ENCODE measurements around the gene HIBADH. TPM values are rescaled to one million over a fixed set of nuclear protein-coding genes. Genes with fewer than 3 reads are reported as not detected.
"Not testable (repeated sequence)": the region's sequence is repeated elsewhere in the genome, so short reads cannot be mapped to it uniquely, and the experiment has no call there.

HIBADH gene
- total and polyA plus RNA-seq, 3 donors from 2014 or later, result 49.8 to 77.4 (median 69.9) TPM

DNA sequence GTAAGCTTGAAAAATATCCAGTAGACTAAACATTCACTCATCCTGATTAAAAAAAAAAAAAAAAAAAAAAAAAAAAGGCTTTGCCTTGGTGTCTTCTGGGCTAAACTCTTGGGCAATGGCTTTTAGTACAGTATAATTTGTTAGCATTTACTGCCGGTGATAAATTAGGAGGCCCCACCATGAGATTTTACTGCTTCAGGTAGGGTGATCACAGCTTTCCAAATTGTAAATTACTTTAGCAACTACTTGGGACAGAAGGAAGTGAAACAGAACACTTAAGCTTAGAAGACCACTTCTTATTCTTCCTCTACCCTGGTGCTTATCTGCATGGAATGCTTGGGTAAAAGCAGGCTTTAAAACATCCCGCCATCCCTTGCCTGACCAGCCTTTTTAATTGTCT, 152.1 kb downstream of the HIBADH start:
- Histone ChIP-seq H3K4me3 (no peak overlapping the region), H3K4me1 (no peaks in the 10 kb centered on the region), H3K36me3 (ENCODE audit: low read depth, missing control alignments) (no peaks in the 10 kb centered on the region), H3K27ac (no peak overlapping the region), H3K27me3 (no peaks in the 10 kb centered on the region), H3K9me3 (no peaks in the 10 kb centered on the region)
- 82 to 89% methylated on average over 2 of the region's 2 CpGs for WGBS, 2 donors
- DNase-seq, result no peak
- TF ChIP-seq, protein P1, sequence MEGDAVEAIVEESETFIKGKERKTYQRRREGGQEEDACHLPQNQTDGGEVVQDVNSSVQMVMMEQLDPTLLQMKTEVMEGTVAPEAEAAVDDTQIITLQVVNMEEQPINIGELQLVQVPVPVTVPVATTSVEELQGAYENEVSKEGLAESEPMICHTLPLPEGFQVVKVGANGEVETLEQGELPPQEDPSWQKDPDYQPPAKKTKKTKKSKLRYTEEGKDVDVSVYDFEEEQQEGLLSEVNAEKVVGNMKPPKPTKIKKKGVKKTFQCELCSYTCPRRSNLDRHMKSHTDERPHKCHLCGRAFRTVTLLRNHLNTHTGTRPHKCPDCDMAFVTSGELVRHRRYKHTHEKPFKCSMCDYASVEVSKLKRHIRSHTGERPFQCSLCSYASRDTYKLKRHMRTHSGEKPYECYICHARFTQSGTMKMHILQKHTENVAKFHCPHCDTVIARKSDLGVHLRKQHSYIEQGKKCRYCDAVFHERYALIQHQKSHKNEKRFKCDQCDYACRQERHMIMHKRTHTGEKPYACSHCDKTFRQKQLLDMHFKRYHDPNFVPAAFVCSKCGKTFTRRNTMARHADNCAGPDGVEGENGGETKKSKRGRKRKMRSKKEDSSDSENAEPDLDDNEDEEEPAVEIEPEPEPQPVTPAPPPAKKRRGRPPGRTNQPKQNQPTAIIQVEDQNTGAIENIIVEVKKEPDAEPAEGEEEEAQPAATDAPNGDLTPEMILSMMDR (IDR thresholded peaks at IDR 0.05), result no peak
- TF ChIP-seq POLR2A (IDR thresholded peaks at IDR 0.05), result no peak
- intact Hi-C loops (cut with DNase I; ENCODE audit: low total_unique reads), result no loop called here

DNA sequence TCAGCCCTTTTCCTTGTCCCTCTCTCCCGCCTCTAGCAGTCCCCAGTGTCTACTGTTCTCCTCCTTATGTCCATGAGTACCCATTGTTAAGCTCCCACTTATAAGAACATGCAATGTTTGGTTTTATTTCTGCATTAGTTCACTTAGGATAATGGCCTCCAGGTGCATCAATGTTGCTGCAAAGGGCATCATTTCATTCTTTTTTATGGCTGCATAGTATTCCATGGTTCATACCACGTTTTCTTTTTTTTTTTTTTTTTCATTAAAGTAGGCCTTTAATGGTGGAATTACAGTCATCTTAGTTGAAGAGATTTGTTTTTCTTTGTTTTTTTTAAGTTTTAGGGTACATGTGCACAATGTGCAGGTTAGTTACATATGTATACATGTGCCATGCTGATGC, 160.8 kb downstream of the HIBADH start:
- WGBS, 2 donors, result 80 to 85% methylated on average over 2 of the region's 2 CpGs
- H3K36me3 ChIP-seq (ENCODE audit: low read depth, missing control alignments); DNase-seq; H3K9me3 ChIP-seq; H3K27me3 ChIP-seq; H3K27ac ChIP-seq; H3K4me1 ChIP-seq; H3K4me3 ChIP-seq; intact Hi-C loops (cut with DNase I; ENCODE audit: low total_unique reads): not testable (repeated sequence)

DNA sequence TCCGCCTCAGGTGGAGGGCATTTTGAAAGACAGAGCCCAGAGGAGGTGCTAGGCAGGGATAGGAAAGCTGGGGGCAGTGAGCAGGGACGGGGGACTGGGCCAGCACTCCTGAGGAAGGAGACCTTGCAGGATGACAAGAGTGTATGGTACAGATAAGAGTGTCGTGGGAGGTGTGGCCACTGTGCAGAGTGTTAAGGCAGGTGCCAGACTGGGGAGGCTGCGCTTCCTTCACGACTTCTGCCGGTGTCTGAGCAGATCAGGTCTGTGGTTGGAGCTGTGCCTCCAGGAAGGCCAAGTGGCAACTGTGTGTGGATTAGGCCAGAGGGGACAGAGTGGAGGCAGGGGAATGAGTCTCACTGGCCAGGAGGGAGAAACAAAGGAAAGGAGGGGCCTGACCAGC, 161.7 kb downstream of the HIBADH start:
- 81% methylated on average over 6 of the region's 6 CpGs for WGBS, 2 donors
- Histone ChIP-seq H3K36me3 (ENCODE audit: low read depth, missing control alignments) (no peaks in the 10 kb centered on the region), H3K27ac (no peak overlapping the region), H3K9me3 (no peaks in the 10 kb centered on the region), H3K27me3 (no peaks in the 10 kb centered on the region), H3K4me1 (no peaks in the 10 kb centered on the region), H3K4me3 (no peak overlapping the region)
- TF ChIP-seq, protein P1 (IDR thresholded peaks at IDR 0.05), result no peak
- no peak for TF ChIP-seq POLR2A (IDR thresholded peaks at IDR 0.05)
- intact Hi-C loops (cut with DNase I; ENCODE audit: low total_unique reads), result no loop called here
- no peak for DNase-seq

DNA sequence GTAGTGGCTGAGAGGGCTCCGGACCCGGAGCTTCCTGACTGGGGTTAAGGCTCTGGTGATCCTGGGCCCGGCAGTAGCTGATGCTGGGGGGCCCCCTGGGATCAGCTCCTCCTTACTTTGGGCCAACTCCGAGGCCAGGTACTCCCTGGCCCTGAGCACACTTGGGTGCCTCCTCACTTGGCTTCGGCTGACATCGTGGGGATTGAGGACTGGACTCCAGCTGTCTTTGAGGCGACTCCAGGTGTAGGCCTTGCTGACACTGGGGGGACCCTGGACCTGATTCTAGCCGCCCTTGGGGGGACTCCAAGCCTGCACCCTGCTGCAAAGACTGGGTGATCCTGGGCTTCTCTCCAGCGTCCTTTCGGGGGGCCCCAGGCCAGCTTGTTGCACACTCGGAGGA, 170.5 kb downstream of the HIBADH start:
- H3K9me3 ChIP-seq, result no peaks in the 10 kb centered on the region
- WGBS, 2 donors, result 80 to 81% methylated on average over 7 to 11 of the region's 11 CpGs
- no peak for DNase-seq
- no peak overlapping the region for H3K27ac ChIP-seq
- H3K4me3 ChIP-seq, result no peak overlapping the region
- intact Hi-C loops (cut with DNase I; ENCODE audit: low total_unique reads), result no loop called here
- no peak for TF ChIP-seq POLR2A (IDR thresholded peaks at IDR 0.05)
- TF ChIP-seq, protein P1 (IDR thresholded peaks at IDR 0.05), result no peak
- no peaks in the 10 kb centered on the region for H3K36me3 ChIP-seq (ENCODE audit: low read depth, missing control alignments)
- no peaks in the 10 kb centered on the region for H3K4me1 ChIP-seq
- no peaks in the 10 kb centered on the region for H3K27me3 ChIP-seq

DNA sequence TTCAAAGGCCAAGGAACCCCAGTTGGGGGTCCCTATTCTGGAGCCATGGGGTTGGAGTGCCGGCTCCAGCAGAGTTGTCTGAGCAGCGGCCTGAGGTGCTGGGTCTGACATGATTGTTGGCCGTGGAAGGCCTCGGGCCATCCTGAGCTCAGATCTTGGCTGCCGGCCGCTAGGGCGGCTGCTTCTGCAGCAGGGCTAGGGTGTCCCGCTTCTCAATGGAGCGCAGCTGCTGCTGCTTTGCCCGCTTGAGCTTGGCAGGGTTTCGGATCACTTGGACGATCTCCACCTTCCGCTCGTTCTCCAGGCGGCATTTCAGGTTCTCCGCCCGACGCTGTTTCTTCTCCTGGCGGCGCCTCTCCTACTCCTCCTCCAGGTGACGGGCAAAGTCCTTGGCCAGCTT, 171.1 kb downstream of the HIBADH start:
- Histone ChIP-seq H3K4me1 (no peaks in the 10 kb centered on the region), H3K27ac (no peak overlapping the region), H3K4me3 (no peak overlapping the region), H3K36me3 (ENCODE audit: low read depth, missing control alignments) (no peaks in the 10 kb centered on the region), H3K27me3 (no peaks in the 10 kb centered on the region), H3K9me3 (no peaks in the 10 kb centered on the region)
- intact Hi-C loops (cut with DNase I; ENCODE audit: low total_unique reads), result no loop called here
- WGBS, 2 donors, result 66 to 88% methylated on average over 11 to 21 of the region's 21 CpGs
- TF ChIP-seq POLR2A (IDR thresholded peaks at IDR 0.05), result no peak
- DNase-seq, result no peak

DNA sequence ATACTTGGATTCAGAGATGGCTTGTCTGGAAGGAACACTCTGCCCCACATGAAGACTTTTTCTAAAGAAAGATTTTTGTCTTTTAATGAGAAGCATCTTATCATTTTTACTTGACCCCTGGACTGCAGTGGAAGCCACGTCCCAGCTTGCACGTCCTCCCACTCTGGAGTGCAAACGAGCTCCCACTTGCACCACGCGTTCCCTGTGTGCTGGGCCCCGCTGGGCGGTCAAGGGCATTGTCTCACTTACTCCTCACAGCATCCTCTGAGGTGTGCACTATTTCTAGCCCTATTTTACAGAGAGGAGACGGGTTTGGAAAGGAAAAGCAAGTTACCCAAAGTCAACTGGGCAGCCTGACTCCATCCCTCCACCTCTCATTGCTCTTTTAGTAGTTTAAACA, 175.2 kb downstream of the HIBADH start:
- DNase-seq, result no peak

More for the DNA sequence above, 175.2 kb downstream of the HIBADH start:
- 27 to 66% methylated on average over 8 of the region's 8 CpGs for WGBS, 2 donors
- Histone ChIP-seq H3K36me3 (ENCODE audit: low read depth, missing control alignments) (no peaks in the 10 kb centered on the region), H3K27ac (no peak overlapping the region), H3K4me1 (no peaks in the 10 kb centered on the region), H3K9me3 (no peaks in the 10 kb centered on the region), H3K27me3 (no peaks in the 10 kb centered on the region), H3K4me3 (no peak overlapping the region)
- TF ChIP-seq, protein P1 (IDR thresholded peaks at IDR 0.05), result no peak
- TF ChIP-seq POLR2A (IDR thresholded peaks at IDR 0.05), result no peak
- intact Hi-C loops (cut with DNase I; ENCODE audit: low total_unique reads), result no loop called here

All from testis (tissue), 3 donors.